ENCODE results near the gene C11orf16.

DNA sequence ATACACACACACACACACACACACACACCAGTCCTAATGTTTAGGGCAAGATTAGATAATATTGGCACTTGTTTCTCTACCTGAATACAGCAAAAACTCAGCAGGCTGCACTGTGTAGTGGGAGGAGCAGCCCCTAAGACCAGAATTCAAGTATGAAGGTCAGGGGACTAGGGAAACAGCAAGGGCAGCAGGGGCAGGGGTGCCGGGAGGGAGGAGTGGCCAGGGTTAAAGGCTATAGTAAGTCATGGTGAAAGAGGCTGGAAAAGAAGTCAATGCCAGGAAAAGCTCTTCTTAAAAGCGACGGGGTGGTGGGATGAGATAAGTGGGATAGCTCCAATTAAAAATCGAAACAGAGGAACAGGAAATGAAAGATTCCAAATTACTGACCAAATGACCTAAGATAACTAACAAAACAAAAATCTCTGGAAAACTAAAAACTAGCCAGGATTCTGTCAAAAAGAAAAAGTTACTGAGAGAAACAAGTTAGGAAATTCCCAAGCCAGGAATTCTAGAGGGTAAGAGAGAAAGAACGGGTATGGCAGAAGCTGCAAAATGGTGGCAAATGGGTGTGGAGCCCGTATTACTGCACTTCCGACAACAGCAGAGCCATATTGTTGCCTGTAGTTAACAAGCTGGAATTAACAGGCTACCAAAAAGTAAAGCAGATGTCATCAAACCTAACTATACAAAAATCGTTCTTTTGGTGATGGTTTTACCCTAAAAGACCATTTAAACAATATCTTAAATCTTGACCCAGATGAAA is 8.8 kb upstream of the C11orf16 start:
- TF ChIP-seq, protein P1, sequence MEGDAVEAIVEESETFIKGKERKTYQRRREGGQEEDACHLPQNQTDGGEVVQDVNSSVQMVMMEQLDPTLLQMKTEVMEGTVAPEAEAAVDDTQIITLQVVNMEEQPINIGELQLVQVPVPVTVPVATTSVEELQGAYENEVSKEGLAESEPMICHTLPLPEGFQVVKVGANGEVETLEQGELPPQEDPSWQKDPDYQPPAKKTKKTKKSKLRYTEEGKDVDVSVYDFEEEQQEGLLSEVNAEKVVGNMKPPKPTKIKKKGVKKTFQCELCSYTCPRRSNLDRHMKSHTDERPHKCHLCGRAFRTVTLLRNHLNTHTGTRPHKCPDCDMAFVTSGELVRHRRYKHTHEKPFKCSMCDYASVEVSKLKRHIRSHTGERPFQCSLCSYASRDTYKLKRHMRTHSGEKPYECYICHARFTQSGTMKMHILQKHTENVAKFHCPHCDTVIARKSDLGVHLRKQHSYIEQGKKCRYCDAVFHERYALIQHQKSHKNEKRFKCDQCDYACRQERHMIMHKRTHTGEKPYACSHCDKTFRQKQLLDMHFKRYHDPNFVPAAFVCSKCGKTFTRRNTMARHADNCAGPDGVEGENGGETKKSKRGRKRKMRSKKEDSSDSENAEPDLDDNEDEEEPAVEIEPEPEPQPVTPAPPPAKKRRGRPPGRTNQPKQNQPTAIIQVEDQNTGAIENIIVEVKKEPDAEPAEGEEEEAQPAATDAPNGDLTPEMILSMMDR (IDR thresholded peaks at IDR 0.05; ENCODE audit: insufficient read depth, low read depth, low read length) = no peak
- TF ChIP-seq EZH2 (IDR thresholded peaks at IDR 0.05; ENCODE audit: insufficient read depth, low read length) = no peak
